ENCODE results near the gene LIG3.
"Not testable (repeated sequence)": the region's sequence is repeated elsewhere in the genome, so short reads cannot be mapped to it uniquely, and the experiment has no call there.

GRCh38 chr17:34950780-34951179 lies 29.5 kb upstream of the LIG3 start:
- not testable (repeated sequence) for TF ChIP-seq ELF1 (CRISPR knock-in tag; IDR thresholded peaks at IDR 0.05); SIN3A (IDR thresholded peaks at IDR 0.05; ENCODE audit: borderline replicate concordance, low read depth, low read length); CTCF (CRISPR knock-in tag; IDR thresholded peaks at IDR 0.05); EHMT2 (IDR thresholded peaks at IDR 0.05; ENCODE audit: borderline replicate concordance, low read depth, low read length)

All from HepG2 (cell line).